Left lobe of liver (tissue), 2 donors: ENCODE results near the gene LMO7. TPM values are rescaled to one million over a fixed set of nuclear protein-coding genes. Genes with fewer than 3 reads are reported as not detected.

Source experiments
- ATAC-seq: fragments of 200-7000 bp; cut with Tn5 transposase; one replicate; pipeline ENCODE4 v1.9.1; 2020; ENCODE audit warnings: mild to moderate bottlenecking, moderate library complexity
- DNase-seq: peaks from one replicate; pipeline ENCODE4 v3.0.0-alpha.2; 2020; ENCODE audit warnings: low spot score
- total RNA-seq: library from RNA; stranded (reverse); gene quantifications from one replicate; pipeline ENCODE4 v1.2.1, GENCODE V29; 2021
- donor health status: DM: no; HTN: no; CAD: no; lungs with moderate emphysema.
- donor health status: DM: no; HTN: yes; CAD: no.

LMO7 gene
- total RNA-seq, 1 donor from 2014 or later, result 52.0 TPM

GRCh38 chr13:75831389-75831788 lies 195.3 kb downstream of the LMO7 start:
- DNase-seq, result no peak
- no peak for ATAC-seq

GRCh38 chr13:75832812-75833211 lies 196.7 kb downstream of the LMO7 start:
- ATAC-seq (no peak), DNase-seq (no peak)

GRCh38 chr13:75836441-75836840 lies 200.3 kb downstream of the LMO7 start:
- DNase-seq (peak; percentile 71), ATAC-seq (peak; percentile 97)

- ATAC-seq (peak; percentile 64), DNase-seq (peak; percentile 50)
These were observed 202.4 kb downstream of the LMO7 start for GRCh38 chr13:75838366-75839005.

- DNase-seq (no peak), ATAC-seq (no peak)
These were observed 203.3 kb downstream of the LMO7 start for GRCh38 chr13:75839406-75839805.

GRCh38 chr13:75841905-75842304 lies 205.8 kb downstream of the LMO7 start:
- no peak for DNase-seq
- ATAC-seq, result no peak

GRCh38 chr13:75843074-75843473 lies 206.9 kb downstream of the LMO7 start:
- ATAC-seq, result no peak

GRCh38 chr13:75843991-75844390 lies 207.9 kb downstream of the LMO7 start:
- ATAC-seq (no peak), DNase-seq (no peak)

More at GRCh38 chr13:75843074-75843473, 206.9 kb downstream of the LMO7 start:
- DNase-seq, result no peak

GRCh38 chr13:75847588-75847987 lies 211.5 kb downstream of the LMO7 start:
- ATAC-seq (no peak), DNase-seq (no peak)

GRCh38 chr13:75850916-75851315 lies 214.8 kb downstream of the LMO7 start:
- DNase-seq (no peak), ATAC-seq (peak; percentile 20)

- DNase-seq (no peak), ATAC-seq (no peak)
These were observed 219.1 kb downstream of the LMO7 start for GRCh38 chr13:75855216-75855615.

- no peak for DNase-seq
- ATAC-seq, result no peak
These were observed 219.7 kb downstream of the LMO7 start for GRCh38 chr13:75855847-75856246.

- no peak for DNase-seq
- no peak for ATAC-seq
These were observed 221.2 kb downstream of the LMO7 start for GRCh38 chr13:75857291-75857690.

GRCh38 chr13:75860935-75861334 lies 224.8 kb downstream of the LMO7 start:
- no peak for DNase-seq
- no peak for ATAC-seq

- ATAC-seq (no peak), DNase-seq (no peak)
These were observed 225.7 kb downstream of the LMO7 start for GRCh38 chr13:75861786-75862185.

- ATAC-seq, result no peak
- DNase-seq, result no peak
These were observed 228.6 kb downstream of the LMO7 start for GRCh38 chr13:75864718-75865117.

GRCh38 chr13:75867379-75868117 lies 231.4 kb downstream of the LMO7 start:
- ATAC-seq, result no peak

GRCh38 chr13:75869981-75870380 lies 233.9 kb downstream of the LMO7 start:
- ATAC-seq (peak; percentile 36), DNase-seq (no peak)

More at GRCh38 chr13:75867379-75868117, 231.4 kb downstream of the LMO7 start:
- DNase-seq, result no peak

GRCh38 chr13:75870397-75870903 lies 234.3 kb downstream of the LMO7 start:
- peak; percentile 78 for ATAC-seq

GRCh38 chr13:75871059-75871458 lies 234.9 kb downstream of the LMO7 start:
- no peak for ATAC-seq
- DNase-seq, result no peak

More at GRCh38 chr13:75870397-75870903, 234.3 kb downstream of the LMO7 start:
- DNase-seq, result no peak

- no peak for ATAC-seq
- no peak for DNase-seq
These were observed 236.8 kb downstream of the LMO7 start for GRCh38 chr13:75872980-75873379.

- no peak for DNase-seq
- ATAC-seq, result no peak
These were observed 237.4 kb downstream of the LMO7 start for GRCh38 chr13:75873494-75873893.
